MV-4-11 (cell line): ENCODE results near the gene TMEM242.

Source experiments
- DNase-seq: peaks from one replicate; lab custom pipeline; 2025; lab: John Stamatoyannopoulos, UW

The TMEM242 gene

DNA sequence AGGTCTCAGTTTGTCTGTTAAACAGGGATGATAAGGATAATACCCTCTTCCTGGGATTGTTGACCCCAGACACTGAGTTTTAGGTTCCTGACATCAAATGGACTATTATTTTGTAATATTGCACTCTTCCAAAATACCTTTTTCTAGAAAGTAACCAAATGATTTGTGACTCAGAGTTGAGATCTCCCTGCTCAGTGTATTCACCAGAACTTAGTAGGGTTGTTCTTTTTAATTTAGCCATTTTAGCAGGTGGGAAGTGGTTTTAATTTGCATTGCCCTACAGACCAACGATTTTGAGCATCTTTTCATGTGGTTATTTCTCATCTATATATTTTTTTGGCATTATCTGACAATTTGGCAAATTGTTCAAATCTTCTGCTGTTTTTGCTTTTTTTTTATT, 75.1 kb downstream of the TMEM242 start:
- DNase-seq: no peak

DNA sequence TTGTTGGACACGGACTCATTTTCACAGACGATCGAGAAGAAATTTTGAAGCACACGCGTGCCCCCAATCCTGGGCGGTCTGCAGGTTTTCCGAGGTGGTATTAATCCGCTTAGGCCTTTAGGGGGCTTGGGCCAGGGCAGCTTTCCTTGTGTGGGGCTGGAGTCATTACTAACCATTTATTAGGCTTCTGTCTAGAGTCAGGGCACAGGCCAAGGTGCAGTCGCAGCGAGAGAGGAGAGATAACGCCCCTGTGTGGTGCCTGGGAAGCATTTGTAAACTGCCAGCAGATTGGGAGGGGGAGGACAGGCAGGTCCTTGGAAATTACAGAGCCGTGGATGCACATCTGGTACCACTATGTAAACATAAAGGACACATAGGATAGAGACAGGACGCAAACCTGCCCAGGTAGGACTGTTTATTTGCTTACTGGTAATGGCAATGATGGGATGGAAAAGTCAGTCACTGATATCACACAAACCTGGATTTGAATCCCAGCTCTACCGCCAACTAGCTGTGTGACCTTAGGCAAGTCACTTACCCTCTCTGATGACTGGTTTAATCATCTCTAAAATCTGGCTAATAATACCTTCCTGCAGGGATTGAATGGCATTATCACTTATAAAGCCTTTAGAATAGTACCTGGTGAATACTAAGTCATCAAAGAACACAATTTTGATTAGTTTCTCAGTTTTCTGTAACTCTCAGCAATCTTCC, 76.4 kb downstream of the TMEM242 start:
- no peak for DNase-seq

DNA sequence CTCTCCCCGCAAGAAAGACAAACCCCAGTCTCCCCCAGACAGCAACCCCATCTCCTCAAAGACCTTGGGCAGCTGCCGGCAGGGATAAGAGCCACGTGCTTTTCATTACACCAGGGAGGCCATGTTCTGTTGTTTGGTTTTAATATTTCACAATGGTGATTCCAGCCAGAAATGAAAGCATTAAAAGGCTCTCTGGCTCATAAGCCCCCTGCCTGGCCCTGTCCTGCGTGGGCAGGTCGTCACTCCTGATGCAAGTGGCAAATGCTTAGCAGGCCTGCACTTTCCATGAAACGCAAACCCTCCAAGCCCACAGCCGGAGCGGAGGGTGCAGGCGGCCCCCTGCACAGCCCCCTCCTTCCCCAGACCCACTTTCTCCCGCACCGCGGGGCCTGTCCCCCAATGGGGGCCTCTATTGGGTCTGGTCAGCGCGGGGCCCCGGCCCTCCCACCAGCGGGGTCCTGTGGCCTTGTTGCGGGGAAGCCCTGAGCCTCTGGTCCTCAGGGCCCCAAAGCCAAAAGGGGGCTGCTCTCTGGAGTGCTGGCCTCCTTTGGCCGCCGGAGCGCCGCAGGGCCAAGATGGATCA, 77.2 kb downstream of the TMEM242 start:
- no peak for DNase-seq

DNA sequence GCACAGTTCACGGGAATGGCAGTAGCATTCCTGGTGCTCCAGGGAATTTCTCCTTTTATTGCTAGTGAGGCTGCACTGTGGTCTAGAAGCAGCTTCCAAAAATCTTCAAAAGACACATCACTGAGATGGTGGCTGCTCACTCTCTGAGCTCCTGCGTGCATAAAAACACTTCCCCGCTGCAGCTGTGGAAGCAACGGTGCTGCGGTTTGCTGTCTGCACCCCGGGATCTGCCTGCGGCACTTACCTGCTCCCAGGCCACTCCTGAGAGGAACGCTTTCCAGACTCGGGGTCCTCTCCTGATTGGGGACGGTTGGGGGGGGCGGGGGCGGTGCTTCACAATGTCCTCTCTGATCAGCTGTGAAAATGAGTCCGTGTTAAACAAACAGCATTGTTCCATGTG, 77.9 kb downstream of the TMEM242 start:
- no peak for DNase-seq

DNA sequence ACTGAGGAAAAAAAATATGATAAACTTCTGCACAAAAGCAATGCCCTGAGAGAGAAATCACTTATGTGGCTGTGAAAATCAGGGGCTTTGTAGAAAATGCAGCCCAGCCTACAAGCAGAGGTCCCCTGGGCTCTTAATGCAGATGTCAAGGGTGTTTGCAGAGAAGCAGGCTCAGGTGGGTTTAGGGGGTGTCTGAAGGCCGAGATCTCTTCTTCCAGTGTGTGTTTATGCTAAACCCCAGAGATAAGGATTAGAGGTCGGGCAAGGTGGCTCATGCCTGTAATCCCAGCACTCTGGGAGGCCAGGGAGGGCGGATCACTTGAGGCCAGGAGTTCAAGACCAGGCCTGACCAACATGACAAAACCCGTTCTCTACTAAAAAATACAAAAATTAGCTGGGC, 78.5 kb downstream of the TMEM242 start:
- DNase-seq: no peak

DNA sequence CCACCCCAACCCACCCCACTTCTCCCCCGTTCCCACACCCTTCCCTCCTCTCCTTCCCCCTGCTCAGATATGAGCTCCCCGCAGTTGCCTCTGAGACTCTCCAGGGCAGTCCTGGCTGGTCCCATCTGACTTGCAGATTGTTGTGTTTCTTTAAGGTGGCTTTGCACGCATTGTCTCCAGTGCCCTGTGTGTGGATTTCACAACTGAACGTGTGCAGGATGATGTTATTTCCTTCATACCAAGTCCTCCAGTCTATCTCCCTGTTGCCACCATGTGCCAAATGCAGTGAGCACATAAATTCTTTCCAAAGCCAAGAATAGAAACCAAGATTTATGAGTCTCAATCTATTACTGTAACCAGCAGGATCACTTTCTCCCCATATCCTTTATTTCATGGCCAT, 79.1 kb downstream of the TMEM242 start:
- DNase-seq: peak; percentile 85

DNA sequence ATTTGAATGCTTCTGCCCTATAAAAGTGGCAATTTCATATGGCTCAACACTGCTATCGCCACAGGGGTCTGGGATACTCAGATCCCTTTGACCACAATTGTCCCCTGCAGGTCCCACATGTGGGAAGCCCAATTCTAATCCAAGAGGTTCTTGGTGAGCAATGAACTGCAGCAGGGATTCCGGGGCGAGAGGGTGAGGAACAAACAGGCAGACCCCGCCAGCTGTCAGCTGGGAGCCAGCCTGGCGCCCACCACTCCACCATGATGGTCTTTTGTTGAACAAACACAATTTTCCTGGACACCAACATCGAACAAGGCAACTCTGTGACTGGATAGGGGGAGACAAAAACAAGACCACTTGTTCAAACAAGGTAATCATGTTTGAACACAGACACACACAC, 80.5 kb downstream of the TMEM242 start:
- no peak for DNase-seq

DNA sequence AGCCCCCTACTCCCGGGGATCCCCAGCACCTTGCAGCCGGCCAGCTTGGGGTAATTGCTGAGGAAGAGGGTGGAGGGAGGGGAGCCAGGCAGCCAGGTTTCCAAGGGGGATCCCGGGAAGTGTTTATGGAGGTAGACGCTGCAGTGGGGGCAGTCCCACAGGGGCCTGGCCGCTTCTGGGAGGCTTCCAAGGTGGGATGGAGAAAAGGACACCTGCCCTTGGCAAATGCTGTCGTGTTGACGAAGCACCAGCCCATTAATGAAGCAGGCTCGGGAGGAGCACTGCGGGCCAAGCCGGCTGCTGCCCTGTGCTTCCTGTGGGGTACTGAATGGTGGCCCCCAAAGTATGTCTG, 82.4 kb downstream of the TMEM242 start:
- no peak for DNase-seq

DNA sequence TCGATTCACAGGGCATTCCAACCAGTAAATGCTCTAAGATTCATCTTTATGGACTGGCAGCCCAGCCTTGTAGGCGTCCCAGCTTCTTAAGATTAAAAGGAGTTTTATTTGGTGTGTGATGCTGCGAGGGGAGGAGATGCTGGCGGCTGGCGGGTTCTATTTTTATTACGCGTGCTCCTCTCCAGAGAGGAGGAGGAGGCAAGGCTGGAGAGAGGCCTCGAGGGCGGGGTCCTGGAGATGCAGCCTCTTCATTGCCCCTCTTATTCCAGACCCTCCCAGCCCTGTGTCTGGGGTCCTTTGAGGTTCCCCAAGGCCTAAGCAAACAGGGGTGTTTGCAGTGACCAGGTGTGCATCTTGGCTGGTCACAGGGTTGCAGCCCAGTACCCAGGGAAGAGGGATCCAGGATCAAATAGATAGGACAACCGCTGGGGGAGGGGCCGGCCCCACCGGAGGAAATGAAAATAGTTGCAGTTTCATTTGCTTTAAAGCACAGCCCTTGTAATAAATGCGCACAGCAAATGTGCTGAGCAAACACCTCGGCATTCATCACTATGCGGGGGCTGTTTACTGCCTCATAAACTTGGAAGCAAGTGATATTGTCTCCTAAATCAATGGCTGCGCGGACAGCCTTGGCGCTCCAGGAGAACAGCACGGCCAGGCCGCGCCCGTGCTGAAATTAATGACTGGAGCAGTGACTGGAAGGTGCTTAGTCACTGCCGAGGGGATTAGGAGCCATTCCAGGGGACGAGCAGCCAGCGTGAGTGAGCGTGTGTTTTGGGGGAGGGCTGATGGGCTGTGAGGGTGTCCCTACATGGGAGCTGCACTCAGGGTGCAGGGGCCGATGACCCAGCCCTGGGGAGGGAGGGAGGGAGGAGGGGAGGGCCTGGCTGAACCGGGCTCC, 83.0 kb downstream of the TMEM242 start:
- DNase-seq: peak; percentile 30

DNA sequence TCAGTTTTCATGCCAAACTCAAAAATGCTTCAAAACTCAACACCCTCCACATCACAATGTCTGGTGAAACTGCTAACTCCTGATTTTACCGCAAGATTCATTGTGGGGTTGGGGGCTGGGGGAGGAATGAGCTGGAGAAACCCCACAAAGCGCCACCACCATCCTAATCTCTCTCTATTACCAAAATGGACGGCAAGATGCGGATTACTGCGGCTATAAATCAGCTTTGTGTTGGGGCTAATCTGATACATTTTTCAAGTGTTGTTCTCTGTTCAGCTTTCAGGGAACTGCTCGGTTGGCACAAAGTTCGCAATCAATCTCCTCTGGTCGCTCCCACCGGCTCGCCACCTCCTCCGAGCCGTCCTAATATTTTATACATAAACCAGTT, 83.7 kb downstream of the TMEM242 start:
- no peak for DNase-seq
